Measurements from ENCODE around the gene VPS37C.
"Not testable (repeated sequence)": the region's sequence is repeated elsewhere in the genome, so short reads cannot be mapped to it uniquely, and the experiment has no call there.

The VPS37C gene

GRCh38 chr11:61117168-61117520 lies 44.1 kb downstream of the VPS37C start:
- DNase-seq (ENCODE audit: low read depth in 2 of 2), result no peak

GRCh38 chr11:61116426-61117167 lies 44.6 kb downstream of the VPS37C start:
- no peak for DNase-seq (ENCODE audit: low read depth in 2 of 2)

DNA sequence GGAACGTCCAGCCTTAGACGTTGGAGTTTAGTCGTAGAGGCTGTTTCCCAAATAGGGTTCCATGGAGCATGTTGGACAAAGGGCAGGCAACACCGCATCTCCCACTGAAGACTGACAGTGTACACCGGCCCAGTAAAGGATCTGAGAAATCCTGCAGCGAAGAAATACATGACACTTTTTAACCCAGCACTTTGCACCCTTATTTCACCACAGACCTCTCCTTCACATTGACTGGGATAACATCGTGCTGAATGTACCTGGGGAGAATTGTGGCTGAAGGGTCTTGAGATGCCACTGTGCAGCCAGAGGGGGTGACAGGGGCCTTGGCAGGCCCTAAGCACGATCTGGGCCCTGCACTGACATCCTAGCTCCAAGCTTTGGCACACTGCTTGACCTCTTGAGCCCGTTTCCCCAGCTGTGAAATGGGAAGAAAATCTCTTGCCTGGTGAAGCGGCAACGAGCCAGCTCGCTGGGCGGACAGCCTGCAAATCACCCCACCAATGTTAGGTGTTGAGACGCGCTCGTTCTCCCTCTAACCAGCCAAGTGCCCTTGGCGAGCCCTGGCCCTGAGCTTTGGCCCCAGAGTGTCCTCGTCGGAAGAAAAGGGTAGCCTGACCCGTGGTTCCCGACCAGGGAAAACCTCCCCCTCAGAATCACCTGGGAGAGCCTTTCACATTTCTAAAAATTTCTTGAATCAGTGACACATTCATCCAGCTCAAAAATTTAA lies 45.6 kb downstream of the VPS37C start:
- DNase-seq (ENCODE audit: low read depth in 2 of 2), result no peak

DNA sequence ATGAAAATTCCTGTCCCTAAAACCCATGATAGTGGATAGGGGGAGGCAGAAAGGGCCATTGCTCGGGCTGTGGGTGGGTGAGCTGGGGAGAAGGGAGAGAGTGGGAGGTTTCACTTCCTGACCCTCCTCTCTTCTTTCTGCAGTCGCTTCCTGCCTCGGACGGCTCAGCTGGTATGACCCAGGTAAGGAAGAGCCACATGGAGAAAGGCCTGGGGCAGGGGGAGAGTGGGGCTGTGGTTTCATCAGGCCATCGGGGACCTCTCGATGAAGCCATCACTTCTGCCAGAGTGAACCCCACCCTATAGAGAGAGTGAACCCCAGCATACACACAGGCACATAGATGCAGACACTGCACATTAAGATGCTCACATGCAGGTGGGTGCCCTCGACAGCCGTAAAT lies 46.3 kb downstream of the VPS37C start:
- no peak for DNase-seq (ENCODE audit: low read depth in 2 of 2)

GRCh38 chr11:61113201-61113600 lies 48.0 kb downstream of the VPS37C start:
- DNase-seq (ENCODE audit: low read depth in 2 of 2), result no peak

DNA sequence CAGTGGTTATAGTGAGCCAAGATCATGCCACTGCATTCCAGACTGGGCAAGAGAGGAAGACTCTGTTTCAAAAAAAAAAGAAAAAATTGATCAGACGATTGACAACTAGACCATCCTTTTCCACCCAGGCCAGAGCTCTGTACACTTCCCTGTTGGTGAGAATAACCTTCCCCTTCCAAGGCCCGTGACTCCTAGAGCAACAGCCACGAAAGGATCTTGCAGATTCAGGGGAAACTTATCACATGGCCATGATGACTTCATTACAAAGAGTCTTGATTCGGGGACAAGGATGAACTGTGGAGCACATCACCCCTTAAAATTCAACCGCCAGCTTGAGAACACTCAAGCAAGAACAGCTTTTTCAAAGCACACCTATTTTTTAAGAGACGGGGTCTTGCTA lies 48.7 kb downstream of the VPS37C start:
- DNase-seq (ENCODE audit: low read depth in 2 of 2), result no peak

DNA sequence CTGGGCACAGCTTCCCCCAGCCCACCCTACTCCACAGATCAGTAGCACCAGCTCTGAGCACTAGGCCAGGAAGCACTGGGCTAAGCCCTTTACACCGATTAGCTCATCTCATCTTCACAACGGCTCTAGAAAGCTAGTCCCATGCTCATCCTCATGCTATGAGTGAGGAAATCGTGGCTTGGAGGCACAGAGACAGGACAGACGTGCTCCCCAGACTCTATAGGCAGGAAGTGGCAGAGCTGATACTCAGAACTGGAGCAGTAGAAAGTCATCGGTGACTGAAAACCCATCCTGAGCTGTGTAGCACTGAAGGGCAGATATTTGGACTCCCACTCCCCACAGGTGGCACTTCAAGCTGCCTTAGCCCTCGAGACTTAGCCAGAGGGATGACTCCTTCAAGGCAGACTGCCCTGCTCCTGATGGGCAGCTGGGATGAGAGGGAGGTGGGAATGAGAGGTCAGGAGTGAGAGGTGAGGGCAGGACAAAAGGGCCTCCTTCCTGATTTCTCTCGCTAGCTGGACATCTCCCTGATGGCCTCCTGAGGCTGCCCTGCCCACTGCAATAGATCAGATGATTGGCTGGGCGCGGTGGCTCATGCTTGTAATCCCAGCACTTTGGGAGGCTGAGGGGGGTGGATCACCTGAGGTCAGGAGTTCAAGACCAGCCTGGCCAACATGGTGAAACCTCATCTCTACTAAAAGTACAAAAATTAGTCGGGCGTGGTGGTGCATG lies 49.3 kb downstream of the VPS37C start:
- peak; percentile 69 to 71 for DNase-seq (ENCODE audit: low read depth in 2 of 2)

DNA sequence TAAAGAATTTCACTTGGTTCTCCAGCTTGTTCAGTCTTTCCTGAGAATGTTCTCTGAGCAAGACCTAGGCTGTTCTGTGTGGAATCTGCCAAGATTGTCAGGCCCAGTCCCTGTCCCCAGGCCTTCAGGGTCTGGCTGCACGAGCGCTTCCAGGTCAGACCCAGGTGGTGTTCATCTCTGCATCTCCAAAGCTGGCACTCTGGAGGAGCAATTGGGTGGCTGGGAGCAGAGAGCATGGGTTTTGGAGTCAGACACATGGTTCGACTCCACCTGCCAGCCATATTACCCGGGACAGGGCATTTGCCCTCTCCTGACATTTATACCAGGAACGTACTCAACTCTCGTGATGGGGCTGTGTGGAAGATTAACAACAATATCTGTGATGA lies 50.2 kb downstream of the VPS37C start:
- DNase-seq (ENCODE audit: low read depth in 2 of 2), result no peak

DNA sequence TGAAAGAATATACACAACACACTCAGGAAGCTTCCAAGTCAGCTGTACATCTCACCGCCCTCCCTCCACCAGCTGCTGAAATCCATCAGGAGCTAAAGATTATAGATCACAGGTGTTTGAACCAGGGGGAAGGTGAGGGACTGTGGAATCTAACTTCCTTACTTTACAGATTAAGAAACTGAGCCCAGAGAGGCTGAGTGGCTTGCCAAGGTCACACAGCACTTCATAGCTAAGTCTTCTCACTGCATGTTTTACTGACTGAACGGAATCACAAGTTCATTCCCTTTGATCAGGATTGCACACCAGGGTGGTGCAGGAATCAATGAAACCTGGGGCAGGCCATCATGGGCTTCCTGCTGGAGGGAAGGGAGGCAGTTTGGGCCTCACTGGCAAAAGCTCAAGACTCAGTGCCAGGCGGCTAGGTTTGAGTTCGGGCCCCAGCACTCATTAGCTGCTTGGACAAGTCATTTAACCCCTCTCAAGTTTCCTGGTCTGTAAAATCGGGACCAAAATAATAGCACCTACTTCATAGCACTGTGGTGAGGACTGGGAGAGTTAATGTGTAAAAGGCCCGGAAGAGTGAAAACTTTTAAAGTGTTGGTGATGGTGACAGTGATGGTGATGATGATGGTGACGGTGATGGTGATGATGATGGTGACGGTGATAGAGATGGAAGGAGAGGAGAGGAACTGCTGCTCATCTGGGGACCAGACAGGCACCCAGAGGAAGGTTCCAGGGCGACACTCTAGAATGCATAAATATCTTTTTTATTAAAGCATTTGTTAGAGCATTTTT lies 50.8 kb downstream of the VPS37C start:
- no peak for DNase-seq (ENCODE audit: low read depth in 2 of 2)

GRCh38 chr11:61109671-61110070 lies 51.6 kb downstream of the VPS37C start:
- no peak for DNase-seq (ENCODE audit: low read depth in 2 of 2)

- DNase-seq (ENCODE audit: low read depth in 2 of 2), result no peak
Measured at GRCh38 chr11:61108847-61109585, 52.2 kb downstream of the VPS37C start.

DNA sequence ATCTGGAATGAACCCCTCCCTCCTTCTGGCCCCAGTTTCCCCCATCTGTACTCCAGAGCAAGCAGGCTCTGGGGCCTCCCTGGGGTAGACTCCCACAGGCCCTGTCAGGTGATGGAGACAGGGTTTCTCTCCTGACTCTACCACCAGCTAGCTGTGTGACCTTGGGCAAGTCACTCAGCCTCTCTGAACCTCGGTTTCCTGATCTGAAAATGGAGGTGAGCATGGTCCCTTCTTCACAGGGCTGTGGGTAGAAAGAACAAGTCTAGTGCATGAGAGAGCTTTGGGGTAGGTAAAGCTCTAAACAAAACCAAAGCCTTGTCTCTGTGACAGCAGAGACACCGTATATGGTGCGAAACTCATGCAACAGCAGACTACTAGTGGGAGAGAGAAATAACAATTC lies 53.3 kb downstream of the VPS37C start:
- no peak for DNase-seq (ENCODE audit: low read depth in 2 of 2)

- DNase-seq (ENCODE audit: low read depth in 2 of 2), result no peak
Measured at GRCh38 chr11:61106894-61107470, 54.2 kb downstream of the VPS37C start.

DNA sequence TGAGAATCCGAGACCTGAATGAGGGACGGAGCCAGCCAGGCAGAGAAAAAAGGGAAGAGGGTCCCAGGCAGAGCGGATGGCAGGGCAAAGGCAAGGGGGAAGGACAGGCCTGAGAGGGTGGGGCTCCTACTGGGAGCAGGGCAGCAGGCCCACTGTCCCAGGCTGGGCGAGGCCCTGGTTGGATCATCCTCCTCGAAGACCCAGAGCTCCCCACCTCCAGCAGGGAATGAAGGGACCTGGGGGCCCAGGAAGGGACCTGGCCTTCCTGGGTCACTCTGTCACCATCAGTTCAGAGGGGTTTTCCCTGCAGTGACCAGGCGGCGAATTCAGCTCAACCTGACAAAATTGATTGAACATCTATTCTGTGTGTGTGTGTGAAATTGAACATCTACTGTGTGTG lies 54.9 kb downstream of the VPS37C start:
- no peak for DNase-seq (ENCODE audit: low read depth in 2 of 2)

DNA sequence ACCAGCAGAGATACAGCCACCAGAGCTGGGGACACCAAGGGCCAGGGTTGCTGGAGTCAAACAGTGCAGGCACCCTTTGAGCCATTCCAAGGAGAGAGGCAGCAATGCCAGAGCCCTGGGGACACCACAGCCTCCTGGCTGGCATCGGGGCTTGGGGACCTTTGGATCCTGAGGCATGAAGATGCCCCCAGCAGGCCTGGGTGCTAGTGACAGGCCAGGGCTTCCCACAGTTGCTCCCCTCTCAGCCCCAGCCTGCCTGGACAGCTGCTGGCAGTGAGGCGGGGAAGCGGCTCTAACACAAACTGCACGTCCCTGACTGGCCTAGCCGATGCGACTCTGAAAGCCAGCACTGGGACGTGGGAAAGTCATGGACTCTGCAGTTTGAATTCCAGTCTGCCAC lies 56.3 kb downstream of the VPS37C start:
- no peak for DNase-seq (ENCODE audit: low read depth in 2 of 2)

- no peak for DNase-seq (ENCODE audit: low read depth in 2 of 2)
Measured at GRCh38 chr11:61103851-61104423, 57.3 kb downstream of the VPS37C start.

DNA sequence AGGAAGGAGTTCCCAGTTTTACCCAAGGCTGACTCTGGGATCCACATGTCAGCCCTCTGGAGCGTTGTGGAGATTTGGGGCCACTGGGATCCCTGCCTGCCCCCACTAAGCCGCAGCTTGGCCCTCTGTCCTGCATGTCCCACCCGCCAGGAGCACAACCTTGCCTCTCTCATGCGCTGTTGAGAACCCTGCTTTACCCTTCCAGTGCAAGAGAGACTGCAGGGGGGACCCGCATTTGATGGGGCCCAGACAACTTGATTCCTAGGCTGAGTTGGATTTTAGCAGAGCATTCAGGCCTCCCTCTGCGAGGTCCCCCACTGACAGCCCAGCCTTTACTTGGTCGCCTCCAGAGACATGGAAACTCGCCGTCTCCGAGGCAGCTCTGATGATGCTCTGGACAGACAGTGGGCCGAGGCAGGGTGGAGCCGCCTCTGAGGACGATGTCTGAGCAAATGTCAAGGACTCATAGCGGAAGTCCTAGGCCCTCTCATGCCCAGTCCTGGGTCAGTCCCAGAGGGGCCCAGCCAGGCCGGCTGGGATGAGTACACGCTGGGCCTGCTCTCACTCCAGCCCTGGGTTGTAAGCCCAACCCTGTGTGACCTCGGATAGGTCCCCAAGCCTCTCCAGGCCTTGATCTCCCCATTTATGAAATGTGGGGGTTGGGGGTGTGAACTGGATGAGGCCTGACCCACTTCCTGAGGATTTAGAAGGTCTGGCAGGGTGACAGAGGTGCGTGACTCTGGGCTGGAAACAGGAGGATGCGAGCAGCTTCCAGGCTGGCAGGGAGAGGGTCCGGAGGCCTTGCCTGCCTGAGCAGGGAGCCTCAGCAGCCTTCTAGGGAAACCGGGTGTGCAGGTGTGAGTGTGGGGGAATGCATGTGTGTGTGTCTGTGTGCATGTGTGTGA lies 58.3 kb downstream of the VPS37C start:
- no peak for DNase-seq (ENCODE audit: low read depth in 2 of 2)

DNA sequence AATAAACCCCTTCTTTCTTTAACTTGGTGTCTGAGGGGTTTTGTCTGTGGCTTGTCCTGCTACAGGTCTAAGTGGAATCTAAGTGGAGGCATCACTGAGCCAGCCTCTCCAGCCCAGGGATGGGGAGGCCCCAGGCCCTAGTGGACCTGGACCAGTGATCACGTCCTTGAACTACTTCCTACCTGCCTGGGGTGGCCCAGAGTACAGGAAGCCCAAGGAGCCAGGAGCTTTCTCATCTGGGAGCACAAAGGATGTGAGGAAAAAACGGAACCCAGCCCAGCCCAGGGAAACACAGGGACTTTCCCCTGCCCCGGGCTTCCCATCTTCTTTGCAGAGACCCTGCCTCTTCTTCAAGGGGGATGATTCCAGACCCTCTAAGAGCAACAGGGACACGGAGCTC lies 62.4 kb downstream of the VPS37C start:
- no peak for DNase-seq (ENCODE audit: low read depth in 2 of 2)

DNA sequence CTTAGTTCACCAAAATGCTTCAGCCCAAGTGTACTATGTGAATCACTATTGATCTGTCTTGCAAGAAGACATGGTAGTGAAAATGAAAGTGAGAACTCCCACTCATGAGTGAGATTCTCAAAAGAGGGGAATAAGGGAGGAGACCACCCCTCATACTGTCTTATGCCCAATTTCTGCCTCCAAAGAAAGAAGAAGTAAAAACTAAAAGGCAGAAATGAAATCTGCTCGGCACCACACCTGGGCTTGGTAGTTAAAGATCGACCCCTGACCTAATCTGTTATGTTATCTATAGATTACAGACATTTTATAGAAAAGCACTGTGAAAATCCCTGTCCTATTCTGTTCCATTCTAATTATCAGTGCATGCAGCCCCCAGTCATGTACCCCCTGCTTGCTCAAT lies 63.0 kb downstream of the VPS37C start:
- DNase-seq (ENCODE audit: low read depth in 2 of 2), result not testable (repeated sequence)

- no peak for DNase-seq (ENCODE audit: low read depth in 2 of 2)
Measured at GRCh38 chr11:61095021-61095420, 66.2 kb downstream of the VPS37C start.

Data from stimulated activated CD4-positive, alpha-beta T cell treated with anti-CD3 and anti-CD28 coated beads, Interleukin-15, amount 100 ng/mL, for 48 hours (primary cell).